Activated CD4-positive, alpha-beta memory T cell treated with anti-CD3 and anti-CD28 coated beads, Interleukin-2, amount 10 ng/mL, durations not matched to agents 7 days and 5 days (primary cell): ENCODE data around the gene NUP85. TPM values are rescaled to one million over a fixed set of nuclear protein-coding genes. Genes with fewer than 3 reads are reported as not detected.
"Not testable (repeated sequence)": the region's sequence is repeated elsewhere in the genome, so short reads cannot be mapped to it uniquely, and the experiment has no call there.

Source experiments
- CTCF ChIA-PET: fragments of 350-600 bp; sonication (Branson Sonifier 250); formaldehyde crosslinking; loops from one replicate; lab custom pipeline; 2021; ENCODE audit warnings: antibody characterized with exemption, inconsistent platforms; lab: Charles Lee
- POLR2A ChIA-PET: fragments of 350-600 bp; sonication (Branson Sonifier 250); formaldehyde crosslinking; loops from one replicate; lab custom pipeline; 2021; ENCODE audit warnings: antibody characterized with exemption; lab: Charles Lee
- DNase-seq: peaks from one replicate; pipeline ENCODE4 v3.0.0-alpha.2; 2020
- H3K27ac Mint-ChIP-seq: one replicate; pipeline ENCODE4 v1.8.0; 2021; ENCODE audit warnings: mild to moderate bottlenecking, mixed read lengths
- H3K27me3 Mint-ChIP-seq: one replicate; pipeline ENCODE4 v1.8.0; 2021; ENCODE audit warnings: mixed read lengths
- H3K36me3 Mint-ChIP-seq: one replicate; pipeline ENCODE4 v1.8.0; 2021; ENCODE audit warnings: low read depth, mixed read lengths
- H3K4me1 Mint-ChIP-seq: one replicate; pipeline ENCODE4 v1.8.0; 2021; ENCODE audit warnings: mixed read lengths
- H3K4me3 Mint-ChIP-seq: one replicate; pipeline ENCODE4 v1.8.0; 2021; ENCODE audit warnings: mild to moderate bottlenecking, mixed read lengths
- H3K9me3 Mint-ChIP-seq: one replicate; pipeline ENCODE4 v1.8.0; 2021; ENCODE audit warnings: mixed read lengths
- total RNA-seq, 2 experiments: library from RNA; stranded (reverse); gene quantifications; one replicate each; pipeline ENCODE4 v1.2.3, GENCODE V29; 2021

NUP85 gene
- total RNA-seq, 2 experiments from 2014 or later = 109 to 116 TPM

GRCh38 chr17:75271233-75271954, 65.9 kb downstream of the NUP85 start:
- H3K4me1 Mint-ChIP-seq = peaks cover 47% of the 10 kb centered on the region
- CTCF ChIA-PET = interaction anchor here (0.6 to 4.9 kb wide), 56 partner anchors 8 to 512 kb away, joined by 3 to 121 read pairs (median 4); partner anchors contain the start of genes CDR2L, GGA3, GRB2 and MRPS7

GRCh38 chr17:75271955-75272847, 66.7 kb downstream of the NUP85 start:
- Mint-ChIP-seq H3K4me1 (peaks cover 47% of the 10 kb centered on the region), H3K36me3 (peaks cover 29% of the 10 kb centered on the region), H3K27ac (peak overlapping the region; percentile 89), H3K4me3 (peak overlapping the region; percentile 85), H3K27me3 (no peaks in the 10 kb centered on the region), H3K9me3 (no peaks in the 10 kb centered on the region)
- DNase-seq = peak; percentile 27
- ChIA-PET CTCF (interaction anchor here (0.8 to 4.9 kb wide), 12 partner anchors 7 to 134 kb away, joined by 3 to 121 read pairs (median 7); partner anchors contain the start of genes GGA3, GRB2, MRPS7 and SLC25A19), POLR2A (interaction anchor here (0.8 to 6.5 kb wide), 20 partner anchors 9 to 523 kb away, joined by 3 to 183 read pairs (median 6); partner anchors contain the start of genes GGA3, GRB2, JPT1 and MRPL58)

More at GRCh38 chr17:75271233-75271954, 65.9 kb downstream of the NUP85 start:
- peak overlapping the region; percentile 85 for H3K4me3 Mint-ChIP-seq
- POLR2A ChIA-PET = interaction anchor here (0.6 to 6.5 kb wide), 41 partner anchors 10 to 522 kb away, joined by 3 to 183 read pairs (median 5); partner anchors contain the start of genes FDXR, GGA3, GRB2 and JPT1
- no peaks in the 10 kb centered on the region for H3K27me3 Mint-ChIP-seq
- peak; percentile 92 for DNase-seq
- peak overlapping the region; percentile 89 for H3K27ac Mint-ChIP-seq
- H3K36me3 Mint-ChIP-seq = peaks cover 35% of the 10 kb centered on the region
- H3K9me3 Mint-ChIP-seq = no peaks in the 10 kb centered on the region

- ChIA-PET POLR2A (interaction anchor here (1.2 to 6.5 kb wide), 10 partner anchors 10 to 133 kb away, joined by 3 to 183 read pairs (median 12); partner anchors contain the start of genes GGA3, GRB2, JPT1 and MRPS7), CTCF (interaction anchor here (0.9 to 4.9 kb wide), 3 partner anchors 17 to 133 kb away, joined by 3 to 105 read pairs (median 4); partner anchors contain the start of genes GRB2 and SLC25A19)
- peaks cover 46% of the 10 kb centered on the region for H3K4me1 Mint-ChIP-seq
- peaks cover 28% of the 10 kb centered on the region for H3K36me3 Mint-ChIP-seq
- H3K9me3 Mint-ChIP-seq = no peaks in the 10 kb centered on the region
- H3K27ac Mint-ChIP-seq = peak overlapping the region; percentile 89
- H3K4me3 Mint-ChIP-seq = peak overlapping the region; percentile 85
- H3K27me3 Mint-ChIP-seq = no peaks in the 10 kb centered on the region
- no peak for DNase-seq
Measured at GRCh38 chr17:75272848-75273184, 67.3 kb downstream of the NUP85 start.

GRCh38 chr17:75273977-75274708, 68.7 kb downstream of the NUP85 start:
- H3K9me3 Mint-ChIP-seq = no peaks in the 10 kb centered on the region
- peaks cover 32% of the 10 kb centered on the region for H3K36me3 Mint-ChIP-seq
- peak overlapping the region; percentile 66 for H3K27ac Mint-ChIP-seq
- DNase-seq = no peak
- ChIA-PET POLR2A (interaction anchor here (0.9 to 6.5 kb wide), 5 partner anchors 8 to 23 kb away, joined by 3 to 124 read pairs (median 14); partner anchors contain the start of genes GGA3, MRPS7 and SLC25A19), CTCF (no interaction called here)
- H3K27me3 Mint-ChIP-seq = no peaks in the 10 kb centered on the region
- H3K4me3 Mint-ChIP-seq = peak overlapping the region; percentile 15
- peaks cover 37% of the 10 kb centered on the region for H3K4me1 Mint-ChIP-seq

- H3K4me1 Mint-ChIP-seq = peaks cover 20% of the 10 kb centered on the region
- H3K27ac Mint-ChIP-seq = no peak overlapping the region
- H3K36me3 Mint-ChIP-seq = peaks cover 36% of the 10 kb centered on the region
- no peak overlapping the region for H3K4me3 Mint-ChIP-seq
- ChIA-PET CTCF (no interaction called here), POLR2A (interaction anchor here (1.2 to 2.4 kb wide), 3 partner anchors 11 to 128 kb away, joined by 3 to 17 read pairs (median 6); partner anchors contain the start of genes GGA3, MRPS7 and SLC25A19)
- no peaks in the 10 kb centered on the region for H3K27me3 Mint-ChIP-seq
- H3K9me3 Mint-ChIP-seq = no peaks in the 10 kb centered on the region
- no peak for DNase-seq
Measured at GRCh38 chr17:75277664-75278071, 72.2 kb downstream of the NUP85 start.

GRCh38 chr17:75280189-75280588, 74.7 kb downstream of the NUP85 start:
- H3K4me1 Mint-ChIP-seq, H3K9me3 Mint-ChIP-seq, H3K27ac Mint-ChIP-seq, H3K27me3 Mint-ChIP-seq, DNase-seq, H3K4me3 Mint-ChIP-seq: not testable (repeated sequence)
- ChIA-PET CTCF (interaction anchor here (0.5 to 1.3 kb wide), 2 partner anchors 9 to 167 kb away, joined by 3 to 5 read pairs; partner anchors contain the start of gene MIF4GD), POLR2A (interaction anchor here (1.9 kb wide), 1 partner anchor 18 kb away, joined by 7 read pairs; the partner anchor contains the start of gene MRPS7)
- H3K36me3 Mint-ChIP-seq = peaks cover 28% of the 10 kb centered on the region

- ChIA-PET POLR2A (interaction anchor here (1.6 to 3.5 kb wide), 2 partner anchors 12 to 23 kb away, joined by 6 to 18 read pairs; partner anchors contain the start of genes GGA3, MIF4GD and MRPS7), CTCF (no interaction called here)
- peaks cover 22% of the 10 kb centered on the region for H3K4me1 Mint-ChIP-seq
- no peaks in the 10 kb centered on the region for H3K9me3 Mint-ChIP-seq
- H3K27me3 Mint-ChIP-seq = no peaks in the 10 kb centered on the region
- DNase-seq = no peak
- H3K27ac Mint-ChIP-seq = no peak overlapping the region
- H3K4me3 Mint-ChIP-seq = no peak overlapping the region
- H3K36me3 Mint-ChIP-seq = peaks cover 32% of the 10 kb centered on the region
Measured at GRCh38 chr17:75285123-75285522, 79.6 kb downstream of the NUP85 start.

Other genes starting within 250 kb of the NUP85 start
- 1 to 10 TPM in 1 of 2 experiments, under 1 TPM in 1; 0.38 to 1.4 TPM for gene HID1, start 232.9 kb upstream of the NUP85 start, total RNA-seq
- under 1 TPM; 0.50 to 0.63 TPM for gene CDR2L, start 218.0 kb upstream of the NUP85 start, total RNA-seq
- 10 to 100 TPM; 45.4 to 49.6 TPM for gene MRPL58, start 193.0 kb upstream of the NUP85 start, total RNA-seq
- 100 to 1,000 TPM; 242 TPM for gene ATP5PD, start 158.7 kb upstream of the NUP85 start, total RNA-seq
- 10 to 100 TPM; 24.2 to 24.9 TPM for gene KCTD2, start 158.5 kb upstream of the NUP85 start, total RNA-seq
- 10 to 100 TPM; 10.4 TPM for gene SLC16A5, start 117.7 kb upstream of the NUP85 start, total RNA-seq
- gene ARMC7, start 95.7 kb upstream of the NUP85 start, total RNA-seq = 10 to 100 TPM; 17.1 to 17.9 TPM
- 10 to 100 TPM; 68.2 to 69.4 TPM for gene NT5C, start 73.9 kb upstream of the NUP85 start, total RNA-seq
- 100 to 1,000 TPM; 305 to 329 TPM for gene JPT1, start 51.2 kb upstream of the NUP85 start, total RNA-seq
- 100 to 1,000 TPM; 548 to 559 TPM for gene SUMO2, start 22.7 kb upstream of the NUP85 start, total RNA-seq
- 10 to 100 TPM; 73.4 to 79.4 TPM for gene GGA3, start 55.9 kb downstream of the NUP85 start, total RNA-seq
- 10 to 100 TPM; 39.7 to 40.0 TPM for gene MRPS7, start 56.2 kb downstream of the NUP85 start, total RNA-seq
- gene MIF4GD, start 65.6 kb downstream of the NUP85 start, total RNA-seq = 10 to 100 TPM; 54.8 to 60.3 TPM
- 10 to 100 TPM; 24.3 to 27.9 TPM for gene SLC25A19, start 83.8 kb downstream of the NUP85 start, total RNA-seq
- 100 to 1,000 TPM; 130 to 132 TPM for gene GRB2, start 200.0 kb downstream of the NUP85 start, total RNA-seq